ENCODE data around the gene CCL19.

GRCh38 chr9:34689512-34689911 is 1.6 kb downstream of the CCL19 start:
- TF ChIP-seq, protein P1, sequence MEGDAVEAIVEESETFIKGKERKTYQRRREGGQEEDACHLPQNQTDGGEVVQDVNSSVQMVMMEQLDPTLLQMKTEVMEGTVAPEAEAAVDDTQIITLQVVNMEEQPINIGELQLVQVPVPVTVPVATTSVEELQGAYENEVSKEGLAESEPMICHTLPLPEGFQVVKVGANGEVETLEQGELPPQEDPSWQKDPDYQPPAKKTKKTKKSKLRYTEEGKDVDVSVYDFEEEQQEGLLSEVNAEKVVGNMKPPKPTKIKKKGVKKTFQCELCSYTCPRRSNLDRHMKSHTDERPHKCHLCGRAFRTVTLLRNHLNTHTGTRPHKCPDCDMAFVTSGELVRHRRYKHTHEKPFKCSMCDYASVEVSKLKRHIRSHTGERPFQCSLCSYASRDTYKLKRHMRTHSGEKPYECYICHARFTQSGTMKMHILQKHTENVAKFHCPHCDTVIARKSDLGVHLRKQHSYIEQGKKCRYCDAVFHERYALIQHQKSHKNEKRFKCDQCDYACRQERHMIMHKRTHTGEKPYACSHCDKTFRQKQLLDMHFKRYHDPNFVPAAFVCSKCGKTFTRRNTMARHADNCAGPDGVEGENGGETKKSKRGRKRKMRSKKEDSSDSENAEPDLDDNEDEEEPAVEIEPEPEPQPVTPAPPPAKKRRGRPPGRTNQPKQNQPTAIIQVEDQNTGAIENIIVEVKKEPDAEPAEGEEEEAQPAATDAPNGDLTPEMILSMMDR (conservative IDR thresholded peaks at IDR 0.05; ENCODE audit: low read length) = no peak
- no peak for TF ChIP-seq EZH2phosphoT487 (IDR thresholded peaks at IDR 0.05; ENCODE audit: borderline replicate concordance, low read depth, low read length)
